Gastroesophageal sphincter (tissue), 3 donors: ENCODE measurements around the gene ZSWIM5.

Source experiments
- CTCF ChIP-seq, 4 experiments: fragments of 200-600 bp in 2 of 4; fragments of 450-650 bp in 2 of 4; sonication (generic) in 1 of 4; IDR thresholded peaks; one replicate each; pipeline ENCODE4 v1.5.1; 2017 to 2019; ENCODE audit warnings: antibody characterized with exemption in 4 of 4, mild to moderate bottlenecking in 2 of 4, moderate library complexity in 2 of 4
- POLR2A ChIP-seq, 2 donors: fragments of 450-650 bp; IDR thresholded peaks; one replicate each; pipeline ENCODE4 v1.6.1; 2017; ENCODE audit warnings: antibody characterized with exemption in 2 of 2, mild to moderate bottlenecking in 2 of 2, moderate library complexity in 1 of 2
- POLR2AphosphoS5 ChIP-seq: sonication (generic); formaldehyde crosslinking; IDR thresholded peaks from one replicate; pipeline ENCODE4 v1.6.1; 2017; ENCODE audit warnings: antibody characterized with exemption

GRCh38 chr1:45172764-45173163, 33.6 kb downstream of the ZSWIM5 start:
- TF ChIP-seq CTCF (IDR thresholded peaks at IDR 0.05): no peak
- TF ChIP-seq POLR2AphosphoS5: no peak
- TF ChIP-seq POLR2A (IDR thresholded peaks at IDR 0.05): no peak
